ENCODE results near the gene BPIFB3. TPM values are rescaled to one million over a fixed set of nuclear protein-coding genes. Genes with fewer than 3 reads are reported as not detected.

Gene BPIFB3
- total RNA-seq, 1 experiment from 2014 or later, result not detected

DNA sequence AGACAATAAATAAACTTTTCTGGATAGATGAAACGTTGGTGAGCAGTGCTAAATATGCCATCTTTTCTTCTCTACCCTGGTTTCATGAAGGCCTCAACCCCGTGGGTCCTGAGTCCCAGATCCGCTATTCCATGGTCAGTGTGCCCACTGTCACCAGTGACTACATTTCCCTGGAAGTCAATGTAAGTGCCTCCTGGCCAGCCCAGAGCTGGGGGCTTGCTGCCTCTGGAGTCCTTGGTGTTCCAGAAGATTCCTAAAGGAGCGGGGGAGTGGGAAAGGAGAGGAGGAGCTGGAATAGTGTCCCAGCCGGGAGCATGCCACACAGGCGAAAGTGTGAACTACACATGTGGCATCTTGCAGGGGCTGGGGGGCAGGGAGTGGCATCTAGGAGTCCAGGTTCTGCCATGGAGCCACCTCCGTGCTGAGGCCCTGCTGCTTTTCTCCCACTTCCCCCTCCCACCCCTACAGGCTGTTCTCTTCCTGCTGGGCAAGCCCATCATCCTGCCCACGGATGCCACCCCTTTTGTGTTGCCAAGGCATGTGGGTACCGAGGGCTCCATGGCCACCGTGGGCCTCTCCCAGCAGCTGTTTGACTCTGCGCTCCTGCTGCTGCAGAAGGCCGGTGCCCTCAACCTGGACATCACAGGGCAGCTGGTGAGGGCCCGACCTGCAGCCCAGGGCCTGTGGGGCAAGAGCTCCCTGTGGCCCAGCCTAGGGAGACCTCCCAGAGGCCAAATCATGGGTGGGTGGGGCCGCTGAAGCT lies 35.4 kb upstream of the BPIFB3 start:
- ATAC-seq (no peak), DNase-seq (ENCODE audit: low spot score) (no peak)
- TF ChIP-seq SP1 (CRISPR knock-in tag; conservative IDR thresholded peaks at IDR 0.05) (no peak), RELA (CRISPR knock-in tag; IDR thresholded peaks at IDR 0.05; ENCODE audit: borderline replicate concordance) (no peak), ZNF263 (CRISPR knock-in tag; IDR thresholded peaks at IDR 0.05; ENCODE audit: low read depth) (no peak)
- TF ChIP-seq, protein P1, sequence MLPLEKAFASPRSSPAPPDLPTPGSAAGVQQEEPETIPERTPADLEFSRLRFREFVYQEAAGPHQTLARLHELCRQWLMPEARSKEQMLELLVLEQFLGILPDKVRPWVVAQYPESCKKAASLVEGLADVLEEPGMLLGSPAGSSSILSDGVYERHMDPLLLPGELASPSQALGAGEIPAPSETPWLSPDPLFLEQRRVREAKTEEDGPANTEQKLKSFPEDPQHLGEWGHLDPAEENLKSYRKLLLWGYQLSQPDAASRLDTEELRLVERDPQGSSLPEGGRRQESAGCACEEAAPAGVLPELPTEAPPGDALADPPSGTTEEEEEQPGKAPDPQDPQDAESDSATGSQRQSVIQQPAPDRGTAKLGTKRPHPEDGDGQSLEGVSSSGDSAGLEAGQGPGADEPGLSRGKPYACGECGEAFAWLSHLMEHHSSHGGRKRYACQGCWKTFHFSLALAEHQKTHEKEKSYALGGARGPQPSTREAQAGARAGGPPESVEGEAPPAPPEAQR (CRISPR knock-in tag; IDR thresholded peaks at IDR 0.05), result no peak
- TF ChIP-seq, protein P2, sequence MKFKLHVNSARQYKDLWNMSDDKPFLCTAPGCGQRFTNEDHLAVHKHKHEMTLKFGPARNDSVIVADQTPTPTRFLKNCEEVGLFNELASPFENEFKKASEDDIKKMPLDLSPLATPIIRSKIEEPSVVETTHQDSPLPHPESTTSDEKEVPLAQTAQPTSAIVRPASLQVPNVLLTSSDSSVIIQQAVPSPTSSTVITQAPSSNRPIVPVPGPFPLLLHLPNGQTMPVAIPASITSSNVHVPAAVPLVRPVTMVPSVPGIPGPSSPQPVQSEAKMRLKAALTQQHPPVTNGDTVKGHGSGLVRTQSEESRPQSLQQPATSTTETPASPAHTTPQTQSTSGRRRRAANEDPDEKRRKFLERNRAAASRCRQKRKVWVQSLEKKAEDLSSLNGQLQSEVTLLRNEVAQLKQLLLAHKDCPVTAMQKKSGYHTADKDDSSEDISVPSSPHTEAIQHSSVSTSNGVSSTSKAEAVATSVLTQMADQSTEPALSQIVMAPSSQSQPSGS (CRISPR knock-in tag; IDR thresholded peaks at IDR 0.05; ENCODE audit: borderline replicate concordance, low read depth), result no peak
- TF ChIP-seq, protein P3, sequence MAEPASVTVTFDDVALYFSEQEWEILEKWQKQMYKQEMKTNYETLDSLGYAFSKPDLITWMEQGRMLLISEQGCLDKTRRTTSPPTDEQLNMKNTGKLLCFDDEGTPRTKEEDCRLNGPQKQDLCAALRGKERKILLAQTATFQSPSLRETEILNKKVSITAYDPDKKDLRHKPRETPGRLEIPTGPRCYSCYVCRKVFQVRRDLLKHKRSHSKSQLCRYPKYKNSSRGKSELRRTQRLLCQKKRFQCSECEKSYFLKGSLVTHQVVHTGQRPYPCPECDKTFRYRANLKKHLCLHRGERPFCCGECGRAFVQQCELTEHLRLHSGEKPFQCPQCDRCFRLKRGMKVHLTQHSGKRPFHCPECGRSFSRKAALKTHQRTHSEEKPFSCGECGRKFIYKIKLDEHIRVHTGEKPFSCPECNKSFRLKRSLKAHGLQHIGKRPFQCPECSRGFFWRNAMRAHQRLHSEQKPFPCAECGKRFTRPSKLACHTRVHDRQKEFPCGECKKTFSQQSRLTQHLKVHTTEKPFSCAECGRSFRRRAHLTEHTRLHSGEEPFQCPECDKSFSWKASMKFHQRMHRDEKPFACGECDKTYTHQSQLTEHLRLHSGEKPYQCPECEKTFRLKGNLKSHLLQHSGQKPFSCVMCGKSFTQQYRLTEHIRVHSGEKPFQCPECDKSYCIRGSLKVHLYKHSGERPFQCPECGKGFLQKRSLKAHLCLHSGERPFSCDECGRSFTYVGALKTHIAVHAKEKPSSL (CRISPR knock-in tag; conservative IDR thresholded peaks at IDR 0.05), result no peak
- H3K27ac Mint-ChIP-seq, result no peak overlapping the region
- H3K27me3 Mint-ChIP-seq (ENCODE audit: low read depth), result no peaks in the 10 kb centered on the region
- no peaks in the 10 kb centered on the region for H3K36me3 Mint-ChIP-seq
- ChIA-PET CTCF (interaction anchor here (1.0 to 5.6 kb wide), 5 partner anchors 13 to 112 kb away, joined by 3 to 34 read pairs (median 4); partner anchors contain the start of gene SUN5), POLR2A (no interaction called here)
- H3K4me1 Mint-ChIP-seq, result peaks cover 9% of the 10 kb centered on the region; the same call in 1 of the 2 replicates
- H3K9me3 Mint-ChIP-seq, result no peaks in the 10 kb centered on the region
- H3K4me3 Mint-ChIP-seq, result no peak overlapping the region

DNA sequence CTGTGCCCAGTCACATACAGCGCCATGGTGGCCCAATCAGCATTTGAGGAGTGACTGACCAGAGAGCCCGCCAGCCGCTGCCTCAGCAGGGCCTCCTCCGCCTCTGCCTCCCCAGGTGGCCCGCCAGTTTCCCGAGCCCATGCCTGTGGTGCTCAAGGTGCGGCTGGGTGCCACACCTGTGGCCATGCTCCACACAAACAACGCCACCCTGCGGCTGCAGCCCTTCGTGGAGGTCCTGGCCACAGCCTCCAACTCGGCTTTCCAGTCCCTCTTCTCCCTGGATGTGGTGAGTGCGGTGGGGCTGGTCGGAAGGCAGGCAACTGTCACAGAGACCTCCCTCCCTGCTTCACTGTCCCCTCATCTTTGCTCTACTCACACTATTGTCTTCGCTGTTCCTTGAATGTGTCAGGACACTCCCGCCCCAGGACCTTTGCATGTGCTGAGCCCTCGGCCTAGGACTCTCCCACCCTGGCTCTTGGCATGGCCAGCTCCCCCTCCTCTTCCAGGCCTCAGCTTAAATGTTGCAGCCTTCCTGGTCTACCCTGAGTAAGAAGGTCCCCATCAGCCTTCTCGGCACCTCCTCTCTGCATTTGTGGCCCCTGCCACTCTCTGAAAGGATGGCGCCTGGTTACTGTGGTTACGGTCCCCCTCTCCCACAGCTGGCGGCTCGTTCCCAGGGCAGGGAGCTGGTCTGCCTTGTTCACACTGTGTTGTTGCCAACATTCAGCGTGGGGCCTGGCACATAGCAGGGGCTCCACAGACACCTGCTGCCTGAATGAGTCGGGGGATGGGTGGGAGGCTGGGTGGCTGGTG lies 34.0 kb upstream of the BPIFB3 start:
- ATAC-seq (no peak), DNase-seq (ENCODE audit: low spot score) (no peak)
- Mint-ChIP-seq H3K4me3 (no peak overlapping the region), H3K9me3 (no peaks in the 10 kb centered on the region), H3K27ac (no peak overlapping the region), H3K4me1 (peaks cover 5% of the 10 kb centered on the region; the same call in 1 of the 2 replicates), H3K36me3 (no peaks in the 10 kb centered on the region), H3K27me3 (ENCODE audit: low read depth) (no peaks in the 10 kb centered on the region)
- TF ChIP-seq ZNF416 (CRISPR knock-in tag; IDR thresholded peaks at IDR 0.05) (no peak), TCF7 (CRISPR knock-in tag; IDR thresholded peaks at IDR 0.05; ENCODE audit: low read depth) (no peak), ZNF317 (CRISPR knock-in tag; IDR thresholded peaks at IDR 0.05; ENCODE audit: borderline replicate concordance, low read depth) (no peak), GRHL2 (CRISPR knock-in tag; IDR thresholded peaks at IDR 0.05; ENCODE audit: insufficient replicate concordance, severe bottlenecking) (no peak)
- TF ChIP-seq, protein P4, sequence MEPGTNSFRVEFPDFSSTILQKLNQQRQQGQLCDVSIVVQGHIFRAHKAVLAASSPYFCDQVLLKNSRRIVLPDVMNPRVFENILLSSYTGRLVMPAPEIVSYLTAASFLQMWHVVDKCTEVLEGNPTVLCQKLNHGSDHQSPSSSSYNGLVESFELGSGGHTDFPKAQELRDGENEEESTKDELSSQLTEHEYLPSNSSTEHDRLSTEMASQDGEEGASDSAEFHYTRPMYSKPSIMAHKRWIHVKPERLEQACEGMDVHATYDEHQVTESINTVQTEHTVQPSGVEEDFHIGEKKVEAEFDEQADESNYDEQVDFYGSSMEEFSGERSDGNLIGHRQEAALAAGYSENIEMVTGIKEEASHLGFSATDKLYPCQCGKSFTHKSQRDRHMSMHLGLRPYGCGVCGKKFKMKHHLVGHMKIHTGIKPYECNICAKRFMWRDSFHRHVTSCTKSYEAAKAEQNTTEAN (CRISPR knock-in tag; IDR thresholded peaks at IDR 0.05), result no peak
- TF ChIP-seq, protein P5, sequence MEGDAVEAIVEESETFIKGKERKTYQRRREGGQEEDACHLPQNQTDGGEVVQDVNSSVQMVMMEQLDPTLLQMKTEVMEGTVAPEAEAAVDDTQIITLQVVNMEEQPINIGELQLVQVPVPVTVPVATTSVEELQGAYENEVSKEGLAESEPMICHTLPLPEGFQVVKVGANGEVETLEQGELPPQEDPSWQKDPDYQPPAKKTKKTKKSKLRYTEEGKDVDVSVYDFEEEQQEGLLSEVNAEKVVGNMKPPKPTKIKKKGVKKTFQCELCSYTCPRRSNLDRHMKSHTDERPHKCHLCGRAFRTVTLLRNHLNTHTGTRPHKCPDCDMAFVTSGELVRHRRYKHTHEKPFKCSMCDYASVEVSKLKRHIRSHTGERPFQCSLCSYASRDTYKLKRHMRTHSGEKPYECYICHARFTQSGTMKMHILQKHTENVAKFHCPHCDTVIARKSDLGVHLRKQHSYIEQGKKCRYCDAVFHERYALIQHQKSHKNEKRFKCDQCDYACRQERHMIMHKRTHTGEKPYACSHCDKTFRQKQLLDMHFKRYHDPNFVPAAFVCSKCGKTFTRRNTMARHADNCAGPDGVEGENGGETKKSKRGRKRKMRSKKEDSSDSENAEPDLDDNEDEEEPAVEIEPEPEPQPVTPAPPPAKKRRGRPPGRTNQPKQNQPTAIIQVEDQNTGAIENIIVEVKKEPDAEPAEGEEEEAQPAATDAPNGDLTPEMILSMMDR (IDR thresholded peaks at IDR 0.05), result no peak
- TF ChIP-seq, protein P2 (CRISPR knock-in tag; IDR thresholded peaks at IDR 0.05; ENCODE audit: borderline replicate concordance, low read depth), result no peak
- POLR2A ChIA-PET, result no interaction called here
- CTCF ChIA-PET, result interaction anchor here (1.1 kb wide), 1 partner anchor 24 kb away, joined by 4 read pairs; no protein-coding TSS in a partner anchor

Data from WTC11 (cell line).